ENCODE data around the gene SNTG2. TPM values are rescaled to one million over a fixed set of nuclear protein-coding genes. Genes with fewer than 3 reads are reported as not detected.

The SNTG2 gene
- total RNA-seq, 1 donor from 2014 or later = 1.9 TPM

GRCh38 chr2:1004398-1004797 lies 53.7 kb downstream of the SNTG2 start:
- H3K27me3 Mint-ChIP-seq (ENCODE audit: low read depth, unreplicated experiment) = no peaks in the 10 kb centered on the region
- TF ChIP-seq, protein P1, sequence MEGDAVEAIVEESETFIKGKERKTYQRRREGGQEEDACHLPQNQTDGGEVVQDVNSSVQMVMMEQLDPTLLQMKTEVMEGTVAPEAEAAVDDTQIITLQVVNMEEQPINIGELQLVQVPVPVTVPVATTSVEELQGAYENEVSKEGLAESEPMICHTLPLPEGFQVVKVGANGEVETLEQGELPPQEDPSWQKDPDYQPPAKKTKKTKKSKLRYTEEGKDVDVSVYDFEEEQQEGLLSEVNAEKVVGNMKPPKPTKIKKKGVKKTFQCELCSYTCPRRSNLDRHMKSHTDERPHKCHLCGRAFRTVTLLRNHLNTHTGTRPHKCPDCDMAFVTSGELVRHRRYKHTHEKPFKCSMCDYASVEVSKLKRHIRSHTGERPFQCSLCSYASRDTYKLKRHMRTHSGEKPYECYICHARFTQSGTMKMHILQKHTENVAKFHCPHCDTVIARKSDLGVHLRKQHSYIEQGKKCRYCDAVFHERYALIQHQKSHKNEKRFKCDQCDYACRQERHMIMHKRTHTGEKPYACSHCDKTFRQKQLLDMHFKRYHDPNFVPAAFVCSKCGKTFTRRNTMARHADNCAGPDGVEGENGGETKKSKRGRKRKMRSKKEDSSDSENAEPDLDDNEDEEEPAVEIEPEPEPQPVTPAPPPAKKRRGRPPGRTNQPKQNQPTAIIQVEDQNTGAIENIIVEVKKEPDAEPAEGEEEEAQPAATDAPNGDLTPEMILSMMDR (IDR thresholded peaks at IDR 0.05; ENCODE audit: insufficient read depth, low read depth, low read length) = no peak
- TF ChIP-seq EZH2 (IDR thresholded peaks at IDR 0.05; ENCODE audit: insufficient read depth, low read length) = no peak
- no peaks in the 10 kb centered on the region for H3K4me1 Mint-ChIP-seq (ENCODE audit: low read depth, unreplicated experiment)
- no peak overlapping the region for H3K9ac ChIP-seq (ENCODE audit: low read length)
- no peaks in the 10 kb centered on the region for H3K9me3 Mint-ChIP-seq (ENCODE audit: unreplicated experiment)
- no peak overlapping the region for H3K4me3 Mint-ChIP-seq (ENCODE audit: unreplicated experiment)
- DNase-seq (ENCODE audit: low read depth) (no peak), FAIRE-seq (no peak)
- no peak overlapping the region for H3K4me2 ChIP-seq (ENCODE audit: low read length)
- no peaks in the 10 kb centered on the region for H3K79me2 ChIP-seq (ENCODE audit: insufficient read depth, low read length)
- no peak overlapping the region for H3K27ac Mint-ChIP-seq (ENCODE audit: unreplicated experiment)
- H3K36me3 Mint-ChIP-seq (ENCODE audit: low read depth, unreplicated experiment) = no peaks in the 10 kb centered on the region
- H2AFZ ChIP-seq (ENCODE audit: low read depth, low read length) = no peak overlapping the region
- no peak overlapping the region for H3K4me3 ChIP-seq (ENCODE audit: insufficient read depth, low read depth, low read length)
- H4K20me1 ChIP-seq (ENCODE audit: insufficient read depth, low read length) = no peaks in the 10 kb centered on the region
- no peaks in the 10 kb centered on the region for H3K27me3 ChIP-seq (ENCODE audit: insufficient read depth, low read length)
- H3K27ac ChIP-seq (ENCODE audit: low read depth, low read length) = no peak overlapping the region
- no peaks in the 10 kb centered on the region for H3K9me3 ChIP-seq (ENCODE audit: insufficient read depth, low read depth, low read length)
- no peaks in the 10 kb centered on the region for H3K36me3 ChIP-seq (ENCODE audit: insufficient read depth, low read length)
- H3K4me1 ChIP-seq (ENCODE audit: insufficient read depth, low read length) = no peaks in the 10 kb centered on the region

DNA sequence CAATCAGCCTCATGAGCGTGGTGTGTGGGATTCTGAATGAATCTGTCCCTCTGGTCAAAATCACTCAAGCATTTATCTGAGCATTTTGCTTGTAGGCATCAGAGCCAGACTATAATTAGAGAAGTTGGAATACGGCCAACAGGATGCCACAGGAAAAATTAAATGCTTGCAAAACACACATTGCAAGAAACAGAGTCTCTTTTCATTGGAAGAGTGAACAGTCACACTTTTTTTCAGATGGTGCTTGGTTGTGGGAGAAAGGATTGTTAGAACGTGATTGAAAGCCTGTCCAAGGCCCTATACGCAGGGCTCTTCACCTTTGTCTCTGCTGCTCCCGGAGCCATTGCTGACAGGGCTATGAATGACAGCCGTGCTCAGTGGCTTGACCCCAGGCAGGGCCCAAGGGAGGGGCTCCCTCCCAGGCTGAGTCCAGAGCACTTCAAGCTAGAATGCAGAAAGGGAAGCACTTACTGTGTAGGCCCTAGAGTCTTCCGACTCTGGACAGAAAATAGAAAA lies 59.8 kb downstream of the SNTG2 start:
- Histone ChIP-seq H3K9me3 (ENCODE audit: insufficient read depth, low read depth, low read length) (no peaks in the 10 kb centered on the region), H3K4me1 (ENCODE audit: insufficient read depth, low read length) (no peaks in the 10 kb centered on the region), H3K9ac (ENCODE audit: low read length) (no peak overlapping the region), H3K36me3 (ENCODE audit: insufficient read depth, low read length) (no peaks in the 10 kb centered on the region), H3K79me2 (ENCODE audit: insufficient read depth, low read length) (no peaks in the 10 kb centered on the region), H2AFZ (ENCODE audit: low read depth, low read length) (no peak overlapping the region), H4K20me1 (ENCODE audit: insufficient read depth, low read length) (no peaks in the 10 kb centered on the region), H3K4me3 (ENCODE audit: insufficient read depth, low read depth, low read length) (no peak overlapping the region), H3K27me3 (ENCODE audit: insufficient read depth, low read length) (no peaks in the 10 kb centered on the region), H3K27ac (ENCODE audit: low read depth, low read length) (no peak overlapping the region), H3K4me2 (ENCODE audit: low read length) (no peak overlapping the region)
- H3K4me3 Mint-ChIP-seq (ENCODE audit: unreplicated experiment) = no peak overlapping the region
- H3K27ac Mint-ChIP-seq (ENCODE audit: unreplicated experiment) = no peak overlapping the region
- FAIRE-seq (no peak), DNase-seq (ENCODE audit: low read depth) (no peak)
- H3K9me3 Mint-ChIP-seq (ENCODE audit: unreplicated experiment) = no peaks in the 10 kb centered on the region
- peaks cover 2% of the 10 kb centered on the region for H3K27me3 Mint-ChIP-seq (ENCODE audit: low read depth, unreplicated experiment)
- H3K4me1 Mint-ChIP-seq (ENCODE audit: low read depth, unreplicated experiment) = peaks cover 9% of the 10 kb centered on the region
- H3K36me3 Mint-ChIP-seq (ENCODE audit: low read depth, unreplicated experiment) = no peaks in the 10 kb centered on the region
- TF ChIP-seq, protein P1 (IDR thresholded peaks at IDR 0.05; ENCODE audit: insufficient read depth, low read depth, low read length) = no peak
- no peak for TF ChIP-seq EZH2 (IDR thresholded peaks at IDR 0.05; ENCODE audit: insufficient read depth, low read length)

DNA sequence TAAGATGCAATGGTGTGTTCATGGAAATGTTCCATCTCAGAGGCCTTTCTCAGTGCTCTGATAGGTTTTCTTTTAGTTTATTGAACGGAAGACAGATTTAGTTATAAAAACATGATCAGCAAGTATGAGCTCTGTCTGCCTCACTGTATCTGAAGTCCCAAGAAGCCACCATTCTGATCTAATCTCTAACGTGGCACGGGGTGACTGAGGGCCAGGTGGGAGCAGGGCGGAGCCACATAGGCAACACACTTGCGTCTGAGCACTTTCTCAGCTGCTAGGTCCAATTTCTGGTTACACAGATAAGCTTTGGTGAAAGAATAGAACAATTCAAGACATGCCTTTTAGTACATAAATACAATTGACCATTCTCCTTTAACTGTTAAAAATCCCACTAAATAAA lies 60.4 kb downstream of the SNTG2 start:
- Histone ChIP-seq H2AFZ (ENCODE audit: low read depth, low read length) (no peak overlapping the region), H3K4me1 (ENCODE audit: insufficient read depth, low read length) (no peaks in the 10 kb centered on the region), H3K9ac (ENCODE audit: low read length) (no peak overlapping the region), H3K27ac (ENCODE audit: low read depth, low read length) (no peak overlapping the region), H3K4me2 (ENCODE audit: low read length) (no peak overlapping the region), H4K20me1 (ENCODE audit: insufficient read depth, low read length) (no peaks in the 10 kb centered on the region), H3K36me3 (ENCODE audit: insufficient read depth, low read length) (no peaks in the 10 kb centered on the region), H3K79me2 (ENCODE audit: insufficient read depth, low read length) (no peaks in the 10 kb centered on the region), H3K4me3 (ENCODE audit: insufficient read depth, low read depth, low read length) (no peak overlapping the region), H3K27me3 (ENCODE audit: insufficient read depth, low read length) (no peaks in the 10 kb centered on the region), H3K9me3 (ENCODE audit: insufficient read depth, low read depth, low read length) (no peaks in the 10 kb centered on the region)
- peaks cover 9% of the 10 kb centered on the region for H3K4me1 Mint-ChIP-seq (ENCODE audit: low read depth, unreplicated experiment)
- no peak for DNase-seq (ENCODE audit: low read depth)
- FAIRE-seq = no peak
- H3K27me3 Mint-ChIP-seq (ENCODE audit: low read depth, unreplicated experiment) = peaks cover 2% of the 10 kb centered on the region
- no peaks in the 10 kb centered on the region for H3K36me3 Mint-ChIP-seq (ENCODE audit: low read depth, unreplicated experiment)
- no peak overlapping the region for H3K27ac Mint-ChIP-seq (ENCODE audit: unreplicated experiment)
- TF ChIP-seq EZH2 (IDR thresholded peaks at IDR 0.05; ENCODE audit: insufficient read depth, low read length) = no peak
- TF ChIP-seq, protein P1 (IDR thresholded peaks at IDR 0.05; ENCODE audit: insufficient read depth, low read depth, low read length) = no peak
- H3K4me3 Mint-ChIP-seq (ENCODE audit: unreplicated experiment) = no peak overlapping the region
- H3K9me3 Mint-ChIP-seq (ENCODE audit: unreplicated experiment) = no peaks in the 10 kb centered on the region
